Tibial nerve (tissue), 4 donors: Measurements from ENCODE around the gene DHDH. TPM values are rescaled to one million over a fixed set of nuclear protein-coding genes. Genes with fewer than 3 reads are reported as not detected.

Experiments used
- DNase-seq, 2 donors: peaks; one replicate each; pipeline ENCODE4 v3.0.0-alpha.2; 2019; ENCODE audit warnings: low spot score in 2 of 2
- H3K27ac ChIP-seq, 4 donors: fragments of 200-600 bp; sonication (generic) in 3 of 4; one replicate each; pipeline ENCODE4 v1.5.1; 2017 to 2019; ENCODE audit warnings: mild to moderate bottlenecking in 1 of 4
- H3K27me3 ChIP-seq, 2 donors: fragments of 200-600 bp; sonication (generic) in 1 of 2; one replicate each; pipeline versions ENCODE4 v1.5.1 to v1.6.0; 2017 to 2019
- H3K36me3 ChIP-seq, 3 donors: fragments of 200-600 bp; sonication (generic); one replicate each; pipeline ENCODE4 v1.5.1; 2018 to 2019
- H3K4me1 ChIP-seq, 4 donors: fragments of 200-600 bp; sonication (generic) in 3 of 4; one replicate each; pipeline ENCODE4 v1.5.1; 2017 to 2019
- H3K4me3 ChIP-seq, 4 donors: fragments of 200-600 bp; sonication (generic) in 3 of 4; one replicate each; pipeline ENCODE4 v1.5.1; 2017 to 2019; ENCODE audit warnings: mild to moderate bottlenecking in 1 of 4, moderate library complexity in 1 of 4
- H3K9me3 ChIP-seq, 4 donors: fragments of 200-600 bp; sonication (generic) in 3 of 4; one replicate each; pipeline ENCODE4 v1.5.1; 2017 to 2019
- CTCF ChIP-seq, 5 experiments: fragments of 200-600 bp in 3 of 5; fragments of 450-650 bp in 2 of 5; sonication (generic) in 3 of 5; IDR thresholded peaks; one replicate each; pipeline ENCODE4 v1.5.1; 2016 to 2019; ENCODE audit warnings: antibody characterized with exemption in 5 of 5, mild to moderate bottlenecking in 3 of 5, moderate library complexity in 2 of 5
- EP300 ChIP-seq, 2 donors: sonication (generic); formaldehyde crosslinking; IDR thresholded peaks; one replicate each; pipeline ENCODE4 v1.6.1; 2017; ENCODE audit warnings: antibody characterized with exemption in 2 of 2, mild to moderate bottlenecking in 1 of 2
- POLR2A ChIP-seq, 2 donors: fragments of 450-650 bp; IDR thresholded peaks; one replicate each; pipeline ENCODE4 v1.6.1; 2017; ENCODE audit warnings: antibody characterized with exemption in 2 of 2, mild to moderate bottlenecking in 2 of 2, moderate library complexity in 2 of 2
- WGBS, 2 donors: methylation state at CpG; one replicate each; pipeline ENCODE4 v1.1.5; 2018; 5-methylcytosine and 5-hydroxymethylcytosine counted together
- total RNA-seq, 4 donors: library from RNA; depleted of rRNA; stranded (reverse); fragments of >200 nt; gene quantifications; one replicate each; pipeline ENCODE4 v1.1.0, GENCODE V29; 2016

Gene DHDH
- total RNA-seq, 4 donors from 2014 or later = 1.2 TPM; not detected in 3

DNA sequence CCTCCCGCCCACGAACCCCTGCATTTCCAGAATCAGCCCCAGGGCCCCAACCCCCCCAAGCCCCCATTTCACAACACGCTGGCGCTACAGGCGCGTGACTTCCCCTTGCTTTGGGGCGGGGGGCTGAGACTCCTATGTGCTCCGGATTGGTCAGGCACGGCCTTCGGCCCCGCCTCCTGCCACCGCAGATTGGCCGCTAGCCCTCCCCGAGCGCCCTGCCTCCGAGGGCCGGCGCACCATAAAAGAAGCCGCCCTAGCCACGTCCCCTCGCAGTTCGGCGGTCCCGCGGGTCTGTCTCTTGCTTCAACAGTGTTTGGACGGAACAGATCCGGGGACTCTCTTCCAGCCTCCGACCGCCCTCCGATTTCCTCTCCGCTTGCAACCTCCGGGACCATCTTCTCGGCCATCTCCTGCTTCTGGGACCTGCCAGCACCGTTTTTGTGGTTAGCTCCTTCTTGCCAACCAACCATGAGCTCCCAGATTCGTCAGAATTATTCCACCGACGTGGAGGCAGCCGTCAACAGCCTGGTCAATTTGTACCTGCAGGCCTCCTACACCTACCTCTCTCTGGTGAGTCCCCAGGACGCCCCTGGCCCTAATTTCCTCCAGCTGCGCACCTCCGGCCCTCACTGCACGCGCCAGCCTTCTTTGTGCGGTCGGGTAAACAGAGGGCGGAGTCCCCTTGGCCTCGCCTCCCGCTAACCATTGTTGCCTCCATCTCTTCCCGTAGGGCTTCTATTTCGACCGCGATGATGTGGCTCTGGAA, 31.7 kb downstream of the DHDH start, which contains the start of gene FTL:
Gene FTL, plus strand, starts transcription at position 270 of the 766 bp plus-strand sequence. Its CDS starts 199 bp downstream, at position 469.
- 1% methylated on average over 32 to 39 of the region's 52 CpGs for WGBS, 2 donors
- Histone ChIP-seq H3K4me3 (peak within 1 kb of the TSS; percentile 63 to 97 (median 80)), H3K36me3 (peaks cover 0 to 48% (median 0%) of the 10 kb centered on the region in 3 donors), H3K27me3 (no peaks in the 10 kb centered on the region), H3K4me1 (peaks cover 0 to 64% (median 39%) of the 10 kb centered on the region in 4 donors), H3K27ac (peak within 1 kb of the TSS; percentile 92 to 97 (median 96)), H3K9me3 (no peaks in the 10 kb centered on the region)
- peak; percentile 97 to 98 for DNase-seq
- TF ChIP-seq POLR2A (IDR thresholded peaks at IDR 0.05) (peak; percentile 99 to 100), CTCF (IDR thresholded peaks at IDR 0.05) (peak in 2 of 5 experiments; percentile 11 to 16), EP300 (IDR thresholded peaks at IDR 0.05) (peak; percentile 71 to 100)

DNA sequence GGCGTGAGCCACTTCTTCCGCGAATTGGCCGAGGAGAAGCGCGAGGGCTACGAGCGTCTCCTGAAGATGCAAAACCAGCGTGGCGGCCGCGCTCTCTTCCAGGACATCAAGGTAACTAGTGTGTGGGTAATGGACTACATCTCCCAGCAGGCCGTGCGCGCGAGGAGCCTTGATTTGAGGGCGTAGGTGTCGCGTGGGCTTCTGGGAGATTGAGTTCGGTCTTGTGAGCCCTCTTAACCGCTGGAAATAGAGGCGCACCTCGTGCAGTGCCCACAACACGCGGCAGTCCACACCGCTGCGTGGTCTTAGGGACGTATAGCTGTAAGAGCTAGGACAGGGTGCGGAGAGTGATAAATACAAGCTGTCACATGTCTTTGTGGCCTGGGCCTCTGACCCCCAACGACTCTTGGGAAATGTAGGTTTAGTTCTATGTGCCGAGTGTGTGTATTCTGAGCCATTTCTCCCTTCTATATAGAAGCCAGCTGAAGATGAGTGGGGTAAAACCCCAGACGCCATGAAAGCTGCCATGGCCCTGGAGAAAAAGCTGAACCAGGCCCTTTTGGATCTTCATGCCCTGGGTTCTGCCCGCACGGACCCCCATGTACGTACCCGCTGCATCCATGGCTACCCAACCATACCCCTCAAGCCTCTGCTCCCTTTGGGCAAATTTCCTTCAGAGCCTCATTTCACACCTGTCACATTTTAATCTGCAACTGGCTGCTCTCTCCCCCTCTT, 32.5 kb downstream of the DHDH start:
- Histone ChIP-seq H3K27me3 (no peaks in the 10 kb centered on the region), H3K9me3 (no peaks in the 10 kb centered on the region), H3K36me3 (peaks cover 0 to 49% (median 2%) of the 10 kb centered on the region in 3 donors), H3K27ac (peak overlapping the region; percentile 92 to 97 (median 96)), H3K4me3 (peak overlapping the region; percentile 63 to 97 (median 80)), H3K4me1 (peaks cover 0 to 72% (median 40%) of the 10 kb centered on the region in 4 donors)
- WGBS, 2 donors = 10 to 12% methylated on average over 35 to 36 of the region's 36 CpGs
- TF ChIP-seq POLR2A (IDR thresholded peaks at IDR 0.05) = no peak
- peak in 1 of 2 donors; percentile 25 for TF ChIP-seq EP300 (IDR thresholded peaks at IDR 0.05)
- TF ChIP-seq CTCF (IDR thresholded peaks at IDR 0.05) = no peak
- peak; percentile 84 to 91 for DNase-seq

DNA sequence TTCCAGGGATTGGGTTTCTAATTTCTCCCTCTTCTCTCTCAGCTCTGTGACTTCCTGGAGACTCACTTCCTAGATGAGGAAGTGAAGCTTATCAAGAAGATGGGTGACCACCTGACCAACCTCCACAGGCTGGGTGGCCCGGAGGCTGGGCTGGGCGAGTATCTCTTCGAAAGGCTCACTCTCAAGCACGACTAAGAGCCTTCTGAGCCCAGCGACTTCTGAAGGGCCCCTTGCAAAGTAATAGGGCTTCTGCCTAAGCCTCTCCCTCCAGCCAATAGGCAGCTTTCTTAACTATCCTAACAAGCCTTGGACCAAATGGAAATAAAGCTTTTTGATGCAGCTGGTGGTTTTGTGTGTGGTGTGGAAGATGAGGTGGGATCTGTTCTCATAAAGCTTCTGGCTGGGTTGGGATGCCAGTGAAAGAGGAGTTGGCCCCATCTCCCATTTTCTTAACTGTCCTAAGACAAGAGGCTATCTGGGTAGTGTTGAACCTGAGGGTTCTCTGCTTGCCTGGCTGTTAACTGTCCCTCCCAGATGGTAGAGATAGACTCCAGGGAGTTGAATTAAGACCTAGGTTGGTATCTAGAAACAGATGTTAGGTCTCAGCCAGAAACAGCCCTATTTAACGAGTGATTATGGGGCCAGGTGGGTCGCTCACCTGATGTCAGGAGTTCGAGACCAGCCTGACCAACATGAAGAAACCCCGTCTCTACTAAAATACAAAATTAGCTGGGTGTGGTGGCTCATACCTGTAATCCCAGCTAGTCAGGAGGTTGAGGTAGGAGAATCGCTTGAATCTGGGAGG, 33.2 kb downstream of the DHDH start:
- peaks cover 0 to 49% (median 2%) of the 10 kb centered on the region in 3 donors for H3K36me3 ChIP-seq
- peak overlapping the region; percentile 63 to 97 (median 80) for H3K4me3 ChIP-seq
- H3K27ac ChIP-seq = peak overlapping the region; percentile 92 to 97 (median 96)
- WGBS, 2 donors = 78 to 82% methylated on average over 10 of the region's 10 CpGs
- no peaks in the 10 kb centered on the region for H3K9me3 ChIP-seq
- no peaks in the 10 kb centered on the region for H3K27me3 ChIP-seq
- no peak for DNase-seq
- H3K4me1 ChIP-seq = peaks cover 0 to 73% (median 40%) of the 10 kb centered on the region in 4 donors
- TF ChIP-seq POLR2A (IDR thresholded peaks at IDR 0.05) = no peak
- no peak for TF ChIP-seq EP300 (IDR thresholded peaks at IDR 0.05)
- TF ChIP-seq CTCF (IDR thresholded peaks at IDR 0.05) = no peak

DNA sequence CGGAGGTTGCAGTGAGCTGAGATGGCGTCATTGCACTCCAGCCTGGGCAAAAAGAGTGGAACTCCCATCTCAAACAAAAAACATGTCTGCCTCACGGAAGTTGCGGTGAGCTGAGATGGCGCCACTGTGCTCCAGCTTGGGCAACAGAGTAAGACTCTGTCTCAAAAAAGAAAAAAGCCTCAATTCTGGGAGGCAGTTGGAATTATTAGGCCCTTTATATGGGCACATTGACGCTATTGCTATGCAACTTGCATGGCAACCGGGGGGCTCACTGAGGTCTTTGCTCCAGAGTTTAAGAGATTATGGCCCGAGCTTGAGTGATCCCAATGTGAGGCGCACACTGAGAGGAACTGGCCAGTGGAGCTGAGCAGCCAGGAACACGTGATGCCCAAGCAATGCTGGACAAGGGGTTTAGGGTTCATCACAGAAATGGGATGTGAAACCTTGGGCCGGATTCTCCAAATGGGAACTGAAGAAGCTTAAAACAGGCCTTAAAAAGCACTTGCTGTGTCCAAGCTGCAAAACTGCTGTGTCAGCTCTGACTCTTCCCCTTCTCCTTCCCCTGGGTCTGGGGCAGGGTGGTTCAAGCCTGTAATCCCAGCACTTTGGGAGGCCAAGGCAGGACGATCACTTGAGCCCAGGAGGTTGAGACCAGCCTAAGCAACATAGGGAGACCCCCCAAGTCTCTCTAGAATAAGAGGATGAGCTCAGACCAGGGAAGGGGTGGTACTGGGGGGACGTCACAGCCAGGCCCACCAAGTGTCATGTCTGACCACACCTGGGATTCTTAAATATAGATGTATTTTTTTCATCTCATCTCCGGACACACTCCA, 34.1 kb downstream of the DHDH start:
- Histone ChIP-seq H3K4me3 (peak overlapping the region in 1 of 4 donors; percentile 88), H3K36me3 (peaks cover 0 to 57% (median 2%) of the 10 kb centered on the region in 3 donors), H3K9me3 (no peaks in the 10 kb centered on the region), H3K27ac (peak overlapping the region; percentile 2 to 97 (median 72)), H3K27me3 (no peaks in the 10 kb centered on the region), H3K4me1 (peaks cover 0 to 65% (median 36%) of the 10 kb centered on the region in 4 donors)
- peak in 1 of 2 donors; percentile 57 for DNase-seq
- peak in 1 of 2 donors; percentile 33 for TF ChIP-seq POLR2A (IDR thresholded peaks at IDR 0.05)
- TF ChIP-seq EP300 (IDR thresholded peaks at IDR 0.05) = peak in 1 of 2 donors; percentile 71
- TF ChIP-seq CTCF (IDR thresholded peaks at IDR 0.05) = no peak
- WGBS, 2 donors = 63 to 69% methylated on average over 14 of the region's 14 CpGs
